DND-41 (cell line): ENCODE measurements around the gene ACOT12.

Source experiments
- EZH2 ChIP-seq: IDR thresholded peaks from 3 replicates; pipeline ENCODE4 v1.6.1; 2012; ENCODE audit warnings: borderline replicate concordance, low read depth, mild to moderate bottlenecking, moderate library complexity, low read length, inconsistent platforms; ENCODE audit not compliant: severe bottlenecking
- TF ChIP-seq, protein P1 (sequence below): IDR thresholded peaks from 2 replicates; pipeline ENCODE4 v1.5.1; 2012; ENCODE audit warnings: borderline replicate concordance, low read length, moderate library complexity, mild to moderate bottlenecking; ENCODE audit not compliant: poor library complexity, severe bottlenecking; ENCODE audit errors: extremely low read depth

DNA sequence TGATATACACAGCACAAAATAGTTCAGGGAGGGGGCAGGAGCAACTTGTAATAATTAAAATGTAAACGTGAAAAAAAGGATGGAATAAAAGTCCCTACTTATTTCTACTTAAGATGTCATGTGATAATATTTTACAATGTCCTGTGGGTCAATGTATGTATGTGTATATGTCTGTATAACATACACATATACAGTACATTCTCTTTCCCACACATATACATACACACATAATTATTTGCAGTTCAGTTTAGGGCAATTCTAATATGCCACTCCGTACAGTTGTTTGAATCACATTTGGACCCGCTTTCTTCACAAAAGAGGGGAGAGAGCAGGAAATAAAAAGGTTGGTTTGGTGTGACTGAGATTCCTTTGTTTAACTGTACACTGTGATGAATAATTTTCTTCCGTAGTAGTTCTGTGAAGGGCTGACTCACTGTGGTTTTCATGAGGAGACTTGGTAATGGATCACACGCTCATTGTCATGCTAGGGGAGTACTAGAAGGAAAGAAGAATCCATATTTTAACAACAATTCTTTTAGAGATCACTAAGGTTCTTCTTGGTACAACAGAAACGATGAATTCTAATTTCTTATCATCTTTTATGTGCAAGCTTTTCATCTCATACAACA lies 26.2 kb upstream of the ACOT12 start:
- TF ChIP-seq, protein P1, sequence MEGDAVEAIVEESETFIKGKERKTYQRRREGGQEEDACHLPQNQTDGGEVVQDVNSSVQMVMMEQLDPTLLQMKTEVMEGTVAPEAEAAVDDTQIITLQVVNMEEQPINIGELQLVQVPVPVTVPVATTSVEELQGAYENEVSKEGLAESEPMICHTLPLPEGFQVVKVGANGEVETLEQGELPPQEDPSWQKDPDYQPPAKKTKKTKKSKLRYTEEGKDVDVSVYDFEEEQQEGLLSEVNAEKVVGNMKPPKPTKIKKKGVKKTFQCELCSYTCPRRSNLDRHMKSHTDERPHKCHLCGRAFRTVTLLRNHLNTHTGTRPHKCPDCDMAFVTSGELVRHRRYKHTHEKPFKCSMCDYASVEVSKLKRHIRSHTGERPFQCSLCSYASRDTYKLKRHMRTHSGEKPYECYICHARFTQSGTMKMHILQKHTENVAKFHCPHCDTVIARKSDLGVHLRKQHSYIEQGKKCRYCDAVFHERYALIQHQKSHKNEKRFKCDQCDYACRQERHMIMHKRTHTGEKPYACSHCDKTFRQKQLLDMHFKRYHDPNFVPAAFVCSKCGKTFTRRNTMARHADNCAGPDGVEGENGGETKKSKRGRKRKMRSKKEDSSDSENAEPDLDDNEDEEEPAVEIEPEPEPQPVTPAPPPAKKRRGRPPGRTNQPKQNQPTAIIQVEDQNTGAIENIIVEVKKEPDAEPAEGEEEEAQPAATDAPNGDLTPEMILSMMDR = no peak
- TF ChIP-seq EZH2 = no peak
